Measurements from ENCODE around the gene MAZ.

MAZ gene

GRCh38 chr16:29805232-29806098 lies 864 bp upstream of the MAZ start:
- peaks cover 45% of the 10 kb centered on the region for H3K36me3 ChIP-seq
- no peak for TF ChIP-seq CTCF (IDR thresholded peaks at IDR 0.05; ENCODE audit: low read depth, low read length)

DNA sequence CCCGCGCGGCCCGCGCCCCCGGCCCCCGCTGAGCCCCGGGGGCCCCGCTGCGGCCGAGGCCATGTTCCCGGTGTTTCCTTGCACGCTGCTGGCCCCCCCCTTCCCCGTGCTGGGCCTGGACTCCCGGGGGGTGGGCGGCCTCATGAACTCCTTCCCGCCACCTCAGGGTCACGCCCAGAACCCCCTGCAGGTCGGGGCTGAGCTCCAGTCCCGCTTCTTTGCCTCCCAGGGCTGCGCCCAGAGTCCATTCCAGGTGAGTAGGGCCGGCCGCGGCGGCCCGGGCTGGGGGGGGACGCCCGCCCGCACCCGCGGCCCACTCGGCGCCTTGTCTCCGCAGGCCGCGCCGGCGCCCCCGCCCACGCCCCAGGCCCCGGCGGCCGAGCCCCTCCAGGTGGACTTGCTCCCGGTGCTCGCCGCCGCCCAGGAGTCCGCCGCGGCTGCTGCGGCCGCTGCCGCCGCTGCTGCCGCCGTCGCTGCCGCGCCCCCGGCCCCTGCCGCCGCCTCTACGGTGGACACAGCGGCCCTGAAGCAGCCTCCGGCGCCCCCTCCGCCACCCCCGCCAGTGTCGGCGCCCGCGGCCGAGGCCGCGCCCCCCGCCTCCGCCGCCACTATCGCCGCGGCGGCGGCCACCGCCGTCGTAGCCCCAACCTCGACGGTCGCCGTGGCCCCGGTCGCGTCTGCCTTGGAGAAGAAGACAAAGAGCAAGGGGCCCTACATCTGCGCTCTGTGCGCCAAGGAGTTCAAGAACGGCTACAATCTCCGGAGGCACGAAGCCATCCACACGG lies 504 bp downstream of the MAZ start:
- no peak for TF ChIP-seq CTCF (IDR thresholded peaks at IDR 0.05; ENCODE audit: low read depth, low read length)
- Histone ChIP-seq H3K4me1 (peaks cover 6% of the 10 kb centered on the region), H3K36me3 (peaks cover 32% of the 10 kb centered on the region), H3K4me3 (ENCODE audit: low read depth, low read length) (peak overlapping the region; percentile 80), H3K9me3 (no peaks in the 10 kb centered on the region), H3K27me3 (no peaks in the 10 kb centered on the region)
- peak; percentile 83 for DNase-seq

More at GRCh38 chr16:29805232-29806098, 864 bp upstream of the MAZ start:
- no peaks in the 10 kb centered on the region for H3K9me3 ChIP-seq
- H3K4me3 ChIP-seq (ENCODE audit: low read depth, low read length), result peak overlapping the region; percentile 73
- DNase-seq, result peak; percentile 98
- H3K4me1 ChIP-seq, result peaks cover 3% of the 10 kb centered on the region
- no peaks in the 10 kb centered on the region for H3K27me3 ChIP-seq

DNA sequence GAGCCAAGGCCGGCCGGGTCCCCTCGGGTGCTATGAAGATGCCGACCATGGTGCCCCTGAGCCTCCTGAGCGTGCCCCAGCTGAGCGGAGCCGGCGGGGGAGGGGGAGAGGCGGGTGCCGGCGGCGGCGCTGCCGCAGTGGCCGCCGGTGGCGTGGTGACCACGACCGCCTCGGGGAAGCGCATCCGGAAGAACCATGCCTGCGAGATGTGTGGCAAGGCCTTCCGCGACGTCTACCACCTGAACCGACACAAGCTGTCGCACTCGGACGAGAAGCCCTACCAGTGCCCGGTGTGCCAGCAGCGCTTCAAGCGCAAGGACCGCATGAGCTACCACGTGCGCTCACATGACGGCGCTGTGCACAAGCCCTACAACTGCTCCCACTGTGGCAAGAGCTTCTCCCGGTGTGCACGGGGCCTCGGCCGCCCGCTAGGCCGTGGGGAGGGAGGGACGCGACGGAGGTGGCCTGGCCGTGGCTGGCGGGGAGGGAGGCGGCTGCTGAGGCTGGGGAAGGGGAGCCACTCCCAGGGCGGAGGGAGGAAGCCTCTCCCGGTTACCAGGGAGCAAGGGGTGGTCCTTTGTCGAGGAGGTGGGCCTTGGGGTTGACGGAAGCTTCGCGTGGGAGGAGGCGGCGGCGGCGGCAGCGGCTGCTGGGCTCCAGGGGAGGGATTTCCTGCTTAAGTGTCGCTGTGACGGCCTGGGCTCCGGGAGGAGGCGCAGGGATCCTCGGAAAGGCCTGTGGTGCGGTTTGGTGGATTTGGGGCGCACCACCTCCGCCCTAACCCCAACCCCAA lies 1.3 kb downstream of the MAZ start:
- H3K36me3 ChIP-seq, result peaks cover 29% of the 10 kb centered on the region
- DNase-seq, result peak; percentile 93
- peak; percentile 63 for TF ChIP-seq CTCF (IDR thresholded peaks at IDR 0.05; ENCODE audit: low read depth, low read length)

DNA sequence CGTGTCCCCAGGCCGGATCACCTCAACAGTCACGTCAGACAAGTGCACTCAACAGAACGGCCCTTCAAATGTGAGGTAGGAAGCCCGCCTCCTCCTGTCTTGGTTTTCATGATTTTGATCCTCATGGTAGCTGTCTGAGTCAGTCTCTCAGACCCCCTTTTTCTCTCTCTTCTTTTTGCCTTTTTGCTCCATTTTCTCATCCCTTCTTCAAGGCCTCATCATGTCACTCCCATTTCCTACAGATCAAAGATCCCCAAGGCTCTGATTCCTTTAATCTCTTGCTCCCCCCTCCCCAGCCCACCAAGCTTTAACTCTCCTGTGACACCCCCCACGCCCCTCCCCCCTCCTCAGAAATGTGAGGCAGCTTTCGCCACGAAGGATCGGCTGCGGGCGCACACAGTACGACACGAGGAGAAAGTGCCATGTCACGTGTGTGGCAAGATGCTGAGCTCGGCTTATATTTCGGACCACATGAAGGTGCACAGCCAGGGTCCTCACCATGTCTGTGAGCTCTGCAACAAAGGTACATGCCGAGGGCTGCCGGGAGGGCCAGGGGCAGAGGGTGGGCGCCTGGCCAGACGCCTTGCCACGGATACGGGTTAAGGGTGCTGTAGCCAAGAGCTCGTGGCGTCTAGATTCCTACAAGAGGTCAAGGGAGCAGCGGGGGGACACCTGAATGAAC lies 2.0 kb downstream of the MAZ start:
- no peaks in the 10 kb centered on the region for H3K27me3 ChIP-seq
- H3K4me1 ChIP-seq, result peaks cover 6% of the 10 kb centered on the region
- H3K36me3 ChIP-seq, result peaks cover 21% of the 10 kb centered on the region
- DNase-seq, result peak; percentile 40
- no peak for TF ChIP-seq CTCF (IDR thresholded peaks at IDR 0.05; ENCODE audit: low read depth, low read length)
- H3K4me3 ChIP-seq (ENCODE audit: low read depth, low read length), result peak overlapping the region; percentile 80
- no peaks in the 10 kb centered on the region for H3K9me3 ChIP-seq

More for the DNA sequence above, 1.3 kb downstream of the MAZ start:
- Histone ChIP-seq H3K27me3 (no peaks in the 10 kb centered on the region), H3K4me3 (ENCODE audit: low read depth, low read length) (peak overlapping the region; percentile 80), H3K4me1 (peaks cover 6% of the 10 kb centered on the region), H3K9me3 (no peaks in the 10 kb centered on the region)

DNA sequence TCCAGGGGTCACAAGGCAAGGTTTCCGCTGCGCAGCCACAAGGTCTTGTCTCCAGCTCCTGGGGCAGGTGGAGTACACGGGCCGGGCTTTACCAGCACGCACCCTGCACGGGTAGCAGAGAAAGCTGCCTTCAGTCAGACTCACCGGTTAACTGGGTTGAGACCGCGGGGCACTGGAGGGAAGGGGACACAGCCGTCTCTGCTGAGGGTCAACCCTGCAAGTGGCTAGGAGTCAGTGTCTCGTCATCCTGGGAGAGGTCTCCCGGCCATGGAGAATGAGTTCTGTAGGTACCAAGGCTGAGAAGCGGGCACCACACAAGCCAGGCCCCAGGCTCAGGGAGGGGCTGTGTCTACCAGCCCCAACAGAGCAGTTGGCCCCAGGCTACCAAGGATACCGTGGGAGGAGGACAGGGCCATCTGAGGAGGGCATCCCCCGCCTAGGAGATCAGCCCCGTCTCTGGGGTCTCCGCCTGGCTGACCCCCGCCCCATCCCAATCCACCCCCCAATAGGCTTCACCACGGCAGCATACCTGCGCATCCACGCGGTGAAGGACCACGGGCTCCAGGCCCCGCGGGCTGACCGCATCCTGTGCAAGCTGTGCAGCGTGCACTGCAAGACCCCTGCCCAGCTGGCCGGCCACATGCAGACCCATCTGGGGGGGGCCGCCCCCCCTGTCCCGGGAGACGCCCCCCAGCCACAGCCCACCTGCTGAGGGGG lies 2.9 kb downstream of the MAZ start:
- no peak for TF ChIP-seq CTCF (IDR thresholded peaks at IDR 0.05; ENCODE audit: low read depth, low read length)
- Histone ChIP-seq H3K4me1 (peaks cover 6% of the 10 kb centered on the region), H3K4me3 (ENCODE audit: low read depth, low read length) (peak overlapping the region; percentile 80)

More for the DNA sequence above, 2.9 kb downstream of the MAZ start:
- Histone ChIP-seq H3K9me3 (no peaks in the 10 kb centered on the region), H3K27me3 (no peaks in the 10 kb centered on the region), H3K36me3 (peaks cover 20% of the 10 kb centered on the region)
- no peak for DNase-seq
